ENCODE data around the gene NMT1.
A peak's percentile ranks its signal among the peaks of the same experiment; 100 is the strongest.

NMT1 gene

GRCh38 chr17:45096926-45097325 lies 35.8 kb downstream of the NMT1 start:
- H3K36me3 ChIP-seq (ENCODE audit: control insufficient read depth, low read length) = peaks cover 74% of the 10 kb centered on the region
- H3K79me2 ChIP-seq (ENCODE audit: control insufficient read depth, low read length) = no peaks in the 10 kb centered on the region
- no peaks in the 10 kb centered on the region for H3K9me2 ChIP-seq (replicated peaks; ENCODE audit: control insufficient read depth, low read length)
- no peak overlapping the region for H3K4me2 ChIP-seq (ENCODE audit: low read length)
- no peak for TF ChIP-seq EZH2phosphoT487 (IDR thresholded peaks at IDR 0.05; ENCODE audit: borderline replicate concordance, low read length)
- TF ChIP-seq, protein P1, sequence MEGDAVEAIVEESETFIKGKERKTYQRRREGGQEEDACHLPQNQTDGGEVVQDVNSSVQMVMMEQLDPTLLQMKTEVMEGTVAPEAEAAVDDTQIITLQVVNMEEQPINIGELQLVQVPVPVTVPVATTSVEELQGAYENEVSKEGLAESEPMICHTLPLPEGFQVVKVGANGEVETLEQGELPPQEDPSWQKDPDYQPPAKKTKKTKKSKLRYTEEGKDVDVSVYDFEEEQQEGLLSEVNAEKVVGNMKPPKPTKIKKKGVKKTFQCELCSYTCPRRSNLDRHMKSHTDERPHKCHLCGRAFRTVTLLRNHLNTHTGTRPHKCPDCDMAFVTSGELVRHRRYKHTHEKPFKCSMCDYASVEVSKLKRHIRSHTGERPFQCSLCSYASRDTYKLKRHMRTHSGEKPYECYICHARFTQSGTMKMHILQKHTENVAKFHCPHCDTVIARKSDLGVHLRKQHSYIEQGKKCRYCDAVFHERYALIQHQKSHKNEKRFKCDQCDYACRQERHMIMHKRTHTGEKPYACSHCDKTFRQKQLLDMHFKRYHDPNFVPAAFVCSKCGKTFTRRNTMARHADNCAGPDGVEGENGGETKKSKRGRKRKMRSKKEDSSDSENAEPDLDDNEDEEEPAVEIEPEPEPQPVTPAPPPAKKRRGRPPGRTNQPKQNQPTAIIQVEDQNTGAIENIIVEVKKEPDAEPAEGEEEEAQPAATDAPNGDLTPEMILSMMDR (IDR thresholded peaks at IDR 0.05; ENCODE audit: low read depth, low read length, poor library complexity, severe bottlenecking) = no peak
- no peak overlapping the region for H3K27ac ChIP-seq (ENCODE audit: low read depth, low read length)
- H3K9me3 ChIP-seq (ENCODE audit: control insufficient read depth, insufficient read depth, low read length) = no peaks in the 10 kb centered on the region
- H3K27me3 ChIP-seq (ENCODE audit: control insufficient read depth, low read length) = no peaks in the 10 kb centered on the region
- no peak overlapping the region for H3K4me3 ChIP-seq (ENCODE audit: low read length)
- no peaks in the 10 kb centered on the region for H4K20me1 ChIP-seq (ENCODE audit: control insufficient read depth, insufficient read depth, low read depth, low read length)
- H3F3A ChIP-seq (ENCODE audit: control insufficient read depth, insufficient read depth) = peaks cover 3% of the 10 kb centered on the region; the same call in 1 of the 2 replicates
- H3K4me1 ChIP-seq (ENCODE audit: control insufficient read depth, low read length) = peaks cover 6% of the 10 kb centered on the region; the same call in 1 of the 2 replicates

- Histone ChIP-seq H3K9me2 (replicated peaks; ENCODE audit: control insufficient read depth, low read length) (no peaks in the 10 kb centered on the region), H3K4me1 (ENCODE audit: control insufficient read depth, low read length) (peaks cover 6% of the 10 kb centered on the region; the same call in 1 of the 2 replicates), H4K20me1 (ENCODE audit: control insufficient read depth, insufficient read depth, low read depth, low read length) (no peaks in the 10 kb centered on the region), H3K9me3 (ENCODE audit: control insufficient read depth, insufficient read depth, low read length) (no peaks in the 10 kb centered on the region), H3K27ac (ENCODE audit: low read depth, low read length) (no peak overlapping the region), H3K4me2 (ENCODE audit: low read length) (no peak overlapping the region), H3K4me3 (ENCODE audit: low read length) (no peak overlapping the region), H3K36me3 (ENCODE audit: control insufficient read depth, low read length) (peaks cover 76% of the 10 kb centered on the region), H3F3A (ENCODE audit: control insufficient read depth, insufficient read depth) (no peaks in the 10 kb centered on the region), H3K27me3 (ENCODE audit: control insufficient read depth, low read length) (no peaks in the 10 kb centered on the region), H3K79me2 (ENCODE audit: control insufficient read depth, low read length) (no peaks in the 10 kb centered on the region)
- TF ChIP-seq, protein P1 (IDR thresholded peaks at IDR 0.05; ENCODE audit: low read depth, low read length, poor library complexity, severe bottlenecking) = no peak
- no peak for TF ChIP-seq EZH2phosphoT487 (IDR thresholded peaks at IDR 0.05; ENCODE audit: borderline replicate concordance, low read length)
Measured at GRCh38 chr17:45098081-45098868, 37.2 kb downstream of the NMT1 start.

DNA sequence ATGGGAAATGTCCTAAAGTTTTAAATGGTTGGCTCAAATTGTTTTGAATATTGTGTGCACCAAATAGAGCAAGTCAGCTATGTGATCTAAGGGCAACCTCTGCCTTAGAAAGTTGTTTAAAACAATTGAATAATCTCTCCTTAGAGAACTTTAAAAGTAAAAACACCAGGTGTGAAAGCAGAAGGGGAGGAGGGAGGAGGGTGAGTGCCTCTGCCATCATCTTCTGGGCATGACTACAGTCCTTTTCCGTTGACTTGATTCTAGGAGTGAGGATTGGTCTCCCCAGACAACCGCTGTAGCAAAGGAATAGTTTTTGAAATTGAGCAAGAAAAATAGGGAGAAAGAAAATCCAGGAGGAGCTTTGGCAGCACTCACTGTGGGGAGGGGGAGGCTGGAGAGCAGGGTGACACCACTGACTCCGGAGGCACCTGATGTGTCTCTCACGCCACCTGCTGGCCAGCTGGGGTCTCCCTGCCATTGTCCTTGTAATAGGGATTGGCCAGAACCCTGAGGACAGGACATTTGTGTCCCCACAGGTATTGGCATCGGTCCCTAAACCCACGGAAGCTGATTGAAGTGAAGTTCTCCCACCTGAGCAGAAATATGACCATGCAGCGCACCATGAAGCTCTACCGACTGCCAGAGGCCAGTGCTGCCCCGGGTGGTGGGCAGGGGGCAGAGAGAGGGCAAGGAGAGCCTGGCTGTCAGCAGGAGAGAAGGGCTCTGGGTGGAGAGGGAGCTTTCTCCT lies 37.9 kb downstream of the NMT1 start:
- TF ChIP-seq, protein P1 (IDR thresholded peaks at IDR 0.05; ENCODE audit: low read depth, low read length, poor library complexity, severe bottlenecking) = peak; percentile 95
- no peak for TF ChIP-seq EZH2phosphoT487 (IDR thresholded peaks at IDR 0.05; ENCODE audit: borderline replicate concordance, low read length)
- no peaks in the 10 kb centered on the region for H3K9me3 ChIP-seq (ENCODE audit: control insufficient read depth, insufficient read depth, low read length)
- H3K27ac ChIP-seq (ENCODE audit: low read depth, low read length) = no peak overlapping the region
- H3K9me2 ChIP-seq (replicated peaks; ENCODE audit: control insufficient read depth, low read length) = no peaks in the 10 kb centered on the region
- H3K4me3 ChIP-seq (ENCODE audit: low read length) = no peak overlapping the region
- H3F3A ChIP-seq (ENCODE audit: control insufficient read depth, insufficient read depth) = no peaks in the 10 kb centered on the region
- peaks cover 76% of the 10 kb centered on the region for H3K36me3 ChIP-seq (ENCODE audit: control insufficient read depth, low read length)
- no peaks in the 10 kb centered on the region for H3K79me2 ChIP-seq (ENCODE audit: control insufficient read depth, low read length)
- H3K4me1 ChIP-seq (ENCODE audit: control insufficient read depth, low read length) = peaks cover 6% of the 10 kb centered on the region; the same call in 1 of the 2 replicates
- no peak overlapping the region for H3K4me2 ChIP-seq (ENCODE audit: low read length)
- no peaks in the 10 kb centered on the region for H3K27me3 ChIP-seq (ENCODE audit: control insufficient read depth, low read length)
- no peaks in the 10 kb centered on the region for H4K20me1 ChIP-seq (ENCODE audit: control insufficient read depth, insufficient read depth, low read depth, low read length)

Measured in DOHH2 (cell line).